DMS 273 treated with DMSO at 0.1 percent for 48 hours (cell line): ENCODE results near the gene HIGD2A.

Source experiments
- DNase-seq: peaks from one replicate; lab custom pipeline; 2025; lab: John Stamatoyannopoulos, UW

Gene HIGD2A

GRCh38 chr5:176415952-176416924 lies 27.7 kb downstream of the HIGD2A start, which contains the start of gene CLTB:
Gene CLTB (minus strand): TSS chr5:176416539. CDS start chr5:176416363, 176 bp downstream.
- DNase-seq, result peak; percentile 65

DNA sequence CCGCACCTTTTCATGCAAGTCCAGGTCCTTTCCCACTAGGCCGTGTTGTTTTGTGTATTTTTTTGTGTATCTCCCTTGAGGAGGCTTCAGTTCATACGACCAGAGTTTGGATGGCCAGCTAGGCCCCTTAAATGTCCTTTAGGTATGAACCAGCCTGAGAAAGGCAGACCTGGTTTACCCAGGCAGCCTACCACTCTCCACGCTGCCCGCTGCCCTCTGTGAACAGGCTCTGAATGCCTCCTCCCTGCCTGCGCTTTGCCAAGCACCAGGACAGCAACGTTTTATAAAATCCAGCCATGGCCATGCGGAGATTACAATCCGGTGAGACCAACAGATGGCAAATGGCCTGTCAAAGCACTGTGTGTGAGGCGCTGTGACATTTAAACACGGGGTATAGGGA lies 28.4 kb downstream of the HIGD2A start:
- DNase-seq, result no peak

DNA sequence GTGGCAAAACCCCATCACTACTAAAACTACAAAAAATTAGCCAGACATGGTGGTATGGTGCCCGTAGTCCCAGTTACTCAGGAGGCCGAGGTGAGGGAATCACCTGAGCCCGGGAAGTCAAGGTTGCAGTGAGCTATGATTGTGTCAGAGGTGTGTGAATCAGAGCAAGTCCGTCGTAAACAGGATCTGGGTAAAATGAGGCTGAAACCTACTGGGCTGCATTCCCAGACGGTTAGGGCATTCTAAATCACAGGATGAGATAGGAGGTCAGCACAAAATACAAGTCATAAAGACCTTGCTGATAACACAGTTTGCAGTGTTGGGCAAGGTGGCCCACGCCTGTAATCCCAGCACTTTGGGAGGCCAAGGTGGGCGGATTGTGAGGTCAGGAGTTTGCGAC lies 29.7 kb downstream of the HIGD2A start:
- no peak for DNase-seq

GRCh38 chr5:176420086-176420485 lies 31.5 kb downstream of the HIGD2A start:
- DNase-seq, result no peak

DNA sequence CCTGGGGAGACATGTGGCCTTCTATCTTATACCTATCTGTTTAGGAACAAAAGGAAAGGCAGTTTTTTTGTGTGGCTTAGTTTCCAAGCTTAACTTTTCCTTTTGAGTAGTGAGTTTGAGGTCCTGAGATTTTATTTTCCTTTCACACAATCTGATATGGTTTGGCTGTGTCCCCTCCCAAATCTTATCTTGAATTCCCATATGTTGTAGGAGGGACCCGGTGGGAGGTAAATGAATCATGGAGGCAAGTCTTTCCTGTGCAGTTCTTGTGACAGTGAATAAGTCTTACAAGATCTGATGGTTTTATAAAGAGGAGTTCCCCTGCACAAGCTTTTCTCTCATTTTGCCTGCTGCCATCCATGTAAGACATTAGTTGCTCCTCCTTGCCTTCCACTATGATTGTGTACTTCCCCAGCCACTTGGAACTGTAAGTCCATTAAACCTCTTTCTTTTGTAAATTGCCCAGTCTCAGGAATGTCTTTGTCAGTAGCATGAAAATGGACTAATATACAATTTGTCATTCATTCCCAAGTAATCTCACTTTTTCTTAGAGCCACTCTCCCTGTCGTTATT lies 32.5 kb downstream of the HIGD2A start:
- no peak for DNase-seq

DNA sequence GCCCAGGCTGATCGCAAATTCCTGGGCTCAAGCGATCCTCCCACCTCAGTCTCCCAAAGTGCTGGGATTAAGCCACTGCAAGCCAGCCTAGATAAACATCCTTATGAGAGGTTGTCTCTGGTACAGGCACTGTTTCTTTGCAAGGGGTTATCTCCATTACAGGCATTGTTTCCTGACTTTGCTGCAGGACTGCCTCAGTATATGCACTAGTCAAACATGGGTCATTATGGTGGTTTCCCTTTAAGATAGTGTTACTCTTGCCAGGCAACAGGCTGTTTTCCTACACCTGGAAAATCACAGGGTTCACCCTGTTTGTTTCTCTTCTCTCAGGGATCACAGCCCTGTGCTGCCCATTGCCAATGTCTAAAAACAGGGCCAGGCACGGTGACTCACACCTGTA lies 35.6 kb downstream of the HIGD2A start:
- DNase-seq, result no peak

DNA sequence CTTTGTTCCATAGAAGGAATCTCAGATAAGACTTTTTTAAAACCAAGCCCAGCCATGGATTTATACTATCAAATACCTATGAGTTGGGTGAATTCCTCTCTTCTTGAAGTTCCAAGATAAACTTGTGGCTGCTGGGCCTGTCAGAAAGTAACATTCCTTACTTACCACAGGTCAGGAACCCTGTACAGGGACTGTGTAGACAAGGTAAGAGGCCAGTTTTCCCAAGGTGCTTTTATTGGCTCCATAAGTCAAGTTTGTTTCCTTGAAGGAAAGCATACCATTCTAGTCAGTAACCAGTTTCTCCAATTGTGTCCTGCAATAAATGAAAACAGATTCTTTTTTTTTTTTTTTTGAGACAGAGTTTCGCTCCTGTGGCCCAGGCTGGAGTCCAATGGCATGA lies 36.6 kb downstream of the HIGD2A start:
- DNase-seq, result no peak

GRCh38 chr5:176425791-176426190 lies 37.2 kb downstream of the HIGD2A start:
- DNase-seq, result no peak

GRCh38 chr5:176426876-176427275 lies 38.3 kb downstream of the HIGD2A start:
- no peak for DNase-seq

DNA sequence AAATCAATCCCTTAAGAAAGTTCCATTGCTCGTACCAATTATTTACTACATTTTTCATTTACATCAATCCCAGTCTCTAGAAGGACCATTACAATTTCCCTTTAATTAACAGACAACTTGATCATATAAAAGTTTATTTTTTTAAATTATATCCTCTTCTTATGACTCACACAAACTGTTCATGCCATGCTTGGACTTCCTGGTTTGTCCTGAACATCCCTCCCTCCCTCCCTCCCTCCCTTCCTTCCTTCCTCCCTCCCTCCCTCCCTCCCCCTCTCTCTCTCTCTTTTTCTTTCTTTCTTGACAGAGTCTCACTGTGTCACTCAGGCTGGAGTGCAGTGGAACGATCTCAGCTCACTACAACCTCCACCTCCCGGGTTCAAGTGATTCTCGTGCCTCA lies 39.4 kb downstream of the HIGD2A start:
- no peak for DNase-seq

DNA sequence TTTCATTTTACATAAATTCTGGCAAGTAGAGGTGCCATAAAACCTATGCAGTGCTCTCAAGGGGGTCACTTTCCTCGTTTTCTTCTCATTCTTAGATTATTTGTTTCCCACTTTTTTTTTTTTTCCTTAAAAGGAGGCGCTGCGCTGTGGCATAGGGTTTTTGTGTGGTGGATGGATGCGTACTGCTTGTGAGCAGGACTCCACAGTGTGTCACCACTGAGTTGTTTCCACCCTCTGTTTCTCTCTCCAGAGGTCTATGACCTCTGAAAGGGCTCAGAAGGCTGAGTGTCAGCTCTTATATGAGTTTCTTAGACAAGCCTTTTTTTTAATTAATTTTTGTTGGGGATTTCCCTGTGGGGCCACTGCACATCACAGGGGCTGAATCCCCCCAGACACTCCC lies 41.4 kb downstream of the HIGD2A start:
- DNase-seq, result no peak

DNA sequence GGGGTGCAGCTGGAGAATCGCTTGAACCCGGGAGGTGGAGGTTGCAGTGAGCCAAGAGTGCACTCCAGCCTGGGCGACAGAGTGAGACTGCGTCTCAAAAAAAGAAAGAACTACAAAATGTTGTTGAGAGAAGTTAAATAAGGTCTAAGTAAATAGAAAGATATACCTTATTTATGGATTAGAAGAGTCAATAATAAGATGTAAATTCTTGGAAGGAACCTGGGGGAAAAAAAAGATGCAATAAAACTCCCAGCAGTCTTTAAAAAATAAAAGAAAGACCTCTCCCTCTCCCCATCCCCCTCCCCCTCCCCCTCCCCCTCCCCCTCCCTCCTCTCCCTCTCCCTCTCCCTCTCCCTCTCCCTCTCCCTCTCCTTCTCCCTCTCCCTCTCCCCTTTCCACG lies 44.2 kb downstream of the HIGD2A start:
- DNase-seq, result no peak

- no peak for DNase-seq
Observed at GRCh38 chr5:176436656-176437055, 48.1 kb downstream of the HIGD2A start.

DNA sequence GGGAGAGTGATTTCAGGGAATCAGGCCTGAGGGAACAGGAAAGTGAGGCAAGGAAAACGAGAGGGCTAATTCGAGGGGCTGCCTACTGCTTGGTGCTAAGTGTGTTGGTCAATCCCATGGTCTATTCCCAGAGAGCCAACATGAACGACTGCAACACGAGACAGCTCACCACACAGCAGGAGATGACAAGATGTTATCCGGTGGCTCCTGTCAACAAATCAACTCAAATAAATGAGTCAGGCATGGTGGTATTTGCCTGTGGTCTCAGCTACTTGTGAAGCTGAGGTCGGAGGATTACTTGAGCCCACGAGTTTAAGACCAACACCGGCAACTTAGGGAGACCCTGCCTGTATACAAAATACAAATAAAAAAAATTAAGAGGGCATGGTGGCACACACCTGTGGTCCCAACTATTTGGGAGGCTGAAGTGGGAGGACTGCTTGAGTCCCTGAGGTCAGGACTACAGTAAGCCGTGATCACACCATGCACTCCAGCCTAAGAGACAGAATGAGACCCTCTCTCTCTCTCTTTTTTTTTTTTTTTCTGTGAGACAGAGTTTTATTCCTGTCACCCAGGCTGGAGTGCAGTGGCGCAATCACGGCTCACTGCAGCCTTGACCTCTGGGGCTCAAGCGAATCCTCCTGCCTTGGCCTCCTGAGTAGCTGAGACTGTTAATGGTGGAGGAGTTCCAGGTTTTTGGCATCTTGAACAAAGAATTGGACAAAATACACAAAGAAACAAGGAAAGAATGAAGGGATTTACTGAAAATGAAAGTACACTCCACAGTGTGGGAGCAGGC lies 50.6 kb downstream of the HIGD2A start:
- DNase-seq, result no peak
